ENCODE results near the gene FRS3.
A peak's percentile ranks its signal among the peaks of the same experiment; 100 is the strongest.

Gene FRS3

DNA sequence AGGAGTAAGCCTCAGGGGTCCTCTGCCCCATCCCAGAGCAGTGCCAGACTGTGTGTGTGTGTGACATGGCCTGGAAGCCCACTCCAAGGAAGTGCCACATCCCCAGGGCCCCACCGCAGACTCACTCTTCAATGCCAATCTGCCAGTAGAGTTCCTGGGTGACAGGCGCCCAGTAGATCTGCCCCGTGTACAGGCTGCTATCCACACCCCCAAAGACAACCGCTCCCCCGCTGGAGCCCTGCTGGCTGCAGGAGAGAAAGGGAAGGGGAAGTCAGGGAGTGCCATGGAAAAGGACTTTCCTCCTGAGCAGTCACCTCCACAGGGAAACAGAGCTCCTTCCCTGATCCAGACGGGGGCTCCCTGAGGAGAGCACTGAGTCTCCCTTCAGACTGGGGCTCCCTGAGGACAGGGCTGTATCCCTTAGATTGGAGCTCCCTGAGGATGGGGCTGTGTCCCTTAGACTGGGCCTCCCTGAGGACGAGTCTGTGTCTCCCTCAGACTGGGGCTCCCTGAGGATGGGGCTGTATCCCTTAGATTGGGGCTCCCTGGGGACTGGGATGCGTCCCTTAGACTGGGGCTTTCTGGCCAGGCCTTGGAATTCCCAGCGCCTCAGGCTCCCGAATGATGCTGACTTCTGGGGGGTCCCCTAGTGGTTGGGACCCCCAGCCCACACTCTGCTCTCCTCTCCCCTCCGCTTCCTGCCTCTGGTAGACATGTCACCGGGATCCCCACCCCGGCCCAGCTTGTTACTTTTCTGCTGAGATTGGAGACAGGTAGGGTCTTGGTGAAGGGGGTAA lies 39.1 kb downstream of the FRS3 start:
- Histone ChIP-seq H3K27me3 (no peaks in the 10 kb centered on the region), H3K4me1 (ENCODE audit: control insufficient read depth in 1 of 2, insufficient read depth in 1 of 2, low read depth in 1 of 2, low read length in 1 of 2) (peaks cover 4 to 5% of the 10 kb centered on the region in 2 experiments), H3K36me3 (no peaks in the 10 kb centered on the region), H3K4me3 (ENCODE audit: low read depth in 1 of 2, low read length in 1 of 2) (no peak overlapping the region), H3K9me3 (no peaks in the 10 kb centered on the region), H3K27ac (no peak overlapping the region)
- TF ChIP-seq, protein P1, sequence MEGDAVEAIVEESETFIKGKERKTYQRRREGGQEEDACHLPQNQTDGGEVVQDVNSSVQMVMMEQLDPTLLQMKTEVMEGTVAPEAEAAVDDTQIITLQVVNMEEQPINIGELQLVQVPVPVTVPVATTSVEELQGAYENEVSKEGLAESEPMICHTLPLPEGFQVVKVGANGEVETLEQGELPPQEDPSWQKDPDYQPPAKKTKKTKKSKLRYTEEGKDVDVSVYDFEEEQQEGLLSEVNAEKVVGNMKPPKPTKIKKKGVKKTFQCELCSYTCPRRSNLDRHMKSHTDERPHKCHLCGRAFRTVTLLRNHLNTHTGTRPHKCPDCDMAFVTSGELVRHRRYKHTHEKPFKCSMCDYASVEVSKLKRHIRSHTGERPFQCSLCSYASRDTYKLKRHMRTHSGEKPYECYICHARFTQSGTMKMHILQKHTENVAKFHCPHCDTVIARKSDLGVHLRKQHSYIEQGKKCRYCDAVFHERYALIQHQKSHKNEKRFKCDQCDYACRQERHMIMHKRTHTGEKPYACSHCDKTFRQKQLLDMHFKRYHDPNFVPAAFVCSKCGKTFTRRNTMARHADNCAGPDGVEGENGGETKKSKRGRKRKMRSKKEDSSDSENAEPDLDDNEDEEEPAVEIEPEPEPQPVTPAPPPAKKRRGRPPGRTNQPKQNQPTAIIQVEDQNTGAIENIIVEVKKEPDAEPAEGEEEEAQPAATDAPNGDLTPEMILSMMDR (IDR thresholded peaks at IDR 0.05): no peak

DNA sequence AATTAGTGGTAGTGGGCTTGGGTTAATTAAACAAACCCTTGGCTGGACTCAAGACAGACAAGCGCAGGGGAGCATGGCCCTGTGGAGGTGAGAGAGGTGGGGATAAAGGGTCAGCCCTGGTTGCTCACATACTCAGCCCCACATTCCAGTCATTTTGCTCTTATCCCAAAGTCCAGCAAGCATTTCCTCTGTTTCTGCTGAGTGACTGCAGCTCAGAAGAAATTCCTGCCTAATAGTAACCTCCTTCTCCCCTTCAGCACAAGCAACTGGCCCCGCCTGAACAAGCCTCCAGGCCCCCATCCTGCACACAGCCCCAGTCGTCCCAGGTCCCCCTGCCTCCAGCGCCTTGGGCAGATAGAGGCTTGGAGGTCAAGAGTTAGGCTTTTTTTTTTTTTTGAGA lies 40.7 kb downstream of the FRS3 start:
- Histone ChIP-seq H3K36me3 (no peaks in the 10 kb centered on the region), H3K4me1 (ENCODE audit: control insufficient read depth in 1 of 2, insufficient read depth in 1 of 2, low read depth in 1 of 2, low read length in 1 of 2) (peaks cover 4 to 8% of the 10 kb centered on the region in 2 experiments), H3K27ac (no peak overlapping the region), H3K9me3 (no peaks in the 10 kb centered on the region), H3K27me3 (no peaks in the 10 kb centered on the region), H3K4me3 (ENCODE audit: low read depth in 1 of 2, low read length in 1 of 2) (no peak overlapping the region)
- TF ChIP-seq, protein P1 (IDR thresholded peaks at IDR 0.05): no peak

DNA sequence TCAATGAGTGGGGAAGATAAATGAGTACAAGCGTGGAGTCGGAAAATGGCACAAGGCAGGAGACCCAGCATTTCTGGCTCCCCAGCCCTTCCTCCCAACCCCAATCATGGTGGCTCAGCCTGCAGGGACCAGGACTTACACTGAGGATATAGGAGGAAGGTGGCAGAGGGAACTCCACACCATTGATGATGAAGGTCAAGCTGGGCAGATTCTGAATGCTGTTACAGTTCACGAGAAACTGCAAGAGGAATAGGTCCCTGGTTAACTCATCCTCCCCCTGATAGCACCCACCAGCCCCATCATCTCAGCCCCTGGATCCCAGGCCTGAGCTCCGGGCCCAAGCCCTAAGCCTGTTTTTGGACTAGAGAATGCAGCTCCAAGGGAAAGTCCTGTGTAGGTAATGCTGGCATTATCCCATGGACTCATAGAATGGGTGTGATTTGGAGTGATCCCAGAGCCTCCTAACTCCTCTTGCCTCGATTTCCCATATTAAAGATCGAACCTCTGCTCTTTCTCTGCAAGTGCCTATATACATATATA lies 42.0 kb downstream of the FRS3 start:
- no peaks in the 10 kb centered on the region for H3K36me3 ChIP-seq
- TF ChIP-seq, protein P1 (IDR thresholded peaks at IDR 0.05): no peak
- no peaks in the 10 kb centered on the region for H3K9me3 ChIP-seq
- H3K4me3 ChIP-seq (ENCODE audit: low read depth in 1 of 2, low read length in 1 of 2): no peak overlapping the region
- no peak overlapping the region for H3K27ac ChIP-seq
- H3K4me1 ChIP-seq (ENCODE audit: control insufficient read depth in 1 of 2, insufficient read depth in 1 of 2, low read depth in 1 of 2, low read length in 1 of 2): peaks cover 18 to 22% of the 10 kb centered on the region in 2 experiments
- H3K27me3 ChIP-seq: no peaks in the 10 kb centered on the region

DNA sequence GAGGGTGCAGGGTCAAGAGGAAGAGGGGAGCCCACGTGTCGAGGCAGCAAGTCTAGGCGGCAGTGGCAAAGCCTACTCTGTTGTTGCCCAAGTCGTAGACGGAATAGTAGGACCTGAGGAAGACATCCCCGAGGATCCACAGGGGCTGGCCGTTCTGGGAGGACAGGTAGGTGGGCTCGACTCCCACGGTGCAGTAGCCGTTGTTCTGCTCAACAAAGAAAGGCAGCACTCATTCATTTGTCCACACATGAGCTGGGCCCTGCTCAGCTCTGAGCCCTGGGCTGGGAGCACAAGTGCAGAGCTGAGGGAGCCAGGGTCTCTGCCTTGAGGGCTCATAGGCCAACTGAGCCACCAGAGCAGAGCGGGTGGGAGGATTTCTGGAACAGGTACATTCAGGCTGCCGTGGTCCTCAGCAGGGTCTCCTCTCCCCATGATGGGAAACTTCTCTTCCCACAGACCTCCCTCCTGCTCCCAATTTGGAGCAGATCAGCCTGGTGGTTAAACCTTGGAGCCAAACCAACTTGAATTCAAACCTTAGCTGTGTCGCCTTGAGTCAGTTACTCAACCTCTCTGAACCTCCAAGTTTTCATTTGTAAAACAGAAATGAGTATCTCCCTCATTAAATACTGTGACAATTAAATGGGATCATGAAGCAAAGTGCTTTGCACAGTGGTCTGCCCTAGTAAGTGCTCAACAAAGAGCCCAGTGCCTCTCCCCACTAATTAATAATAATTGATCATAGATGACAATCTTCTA lies 42.7 kb downstream of the FRS3 start:
- Histone ChIP-seq H3K9me3 (no peaks in the 10 kb centered on the region), H3K4me1 (ENCODE audit: control insufficient read depth in 1 of 2, insufficient read depth in 1 of 2, low read depth in 1 of 2, low read length in 1 of 2) (peaks cover 25 to 28% of the 10 kb centered on the region in 2 experiments), H3K27me3 (no peaks in the 10 kb centered on the region), H3K4me3 (ENCODE audit: low read depth in 1 of 2, low read length in 1 of 2) (no peak overlapping the region), H3K27ac (no peak overlapping the region), H3K36me3 (peaks cover 6% of the 10 kb centered on the region)
- TF ChIP-seq, protein P1 (IDR thresholded peaks at IDR 0.05): no peak

DNA sequence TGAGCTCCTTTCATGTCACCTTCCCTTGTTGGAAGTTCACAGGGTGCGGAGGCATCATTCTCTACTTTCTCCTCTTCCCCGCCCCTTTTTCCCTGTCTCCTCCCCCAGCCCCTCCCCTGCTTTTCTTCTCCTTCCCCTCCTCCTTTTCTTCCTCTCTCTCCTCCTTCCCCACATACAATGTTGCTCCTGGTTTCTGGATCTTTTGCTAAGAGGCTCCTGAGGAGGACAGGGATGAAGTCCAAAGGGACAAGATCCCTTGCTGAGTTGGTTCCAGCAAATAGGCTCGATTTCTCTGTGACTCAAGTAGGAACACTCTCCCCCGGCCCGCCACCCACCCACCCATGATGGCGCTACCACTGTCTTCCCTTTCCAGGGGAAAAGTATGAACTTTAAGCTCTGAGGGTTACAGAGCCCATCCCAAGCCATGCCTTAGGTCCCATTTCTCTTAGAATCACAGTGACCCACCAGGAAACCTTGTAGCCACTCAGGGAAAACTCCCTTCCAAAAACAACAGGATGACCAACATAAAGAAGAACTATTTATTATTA lies 43.4 kb downstream of the FRS3 start:
- TF ChIP-seq, protein P1 (IDR thresholded peaks at IDR 0.05): no peak
- no peak overlapping the region for H3K4me3 ChIP-seq (ENCODE audit: low read depth in 1 of 2, low read length in 1 of 2)
- H3K27ac ChIP-seq: peak overlapping the region; percentile 97
- H3K9me3 ChIP-seq: no peaks in the 10 kb centered on the region
- peaks cover 26 to 33% of the 10 kb centered on the region in 2 experiments for H3K4me1 ChIP-seq (ENCODE audit: control insufficient read depth in 1 of 2, insufficient read depth in 1 of 2, low read depth in 1 of 2, low read length in 1 of 2)
- H3K36me3 ChIP-seq: peaks cover 11% of the 10 kb centered on the region
- H3K27me3 ChIP-seq: no peaks in the 10 kb centered on the region

Data from neutrophil (primary cell).